A549 (cell line): ENCODE measurements around the gene LCNL1. TPM values are rescaled to one million over a fixed set of nuclear protein-coding genes. Genes with fewer than 3 reads are reported as not detected.

Source experiments
- ATAC-seq, 2 experiments: fragments of 200-7000 bp in 1 of 2; fragments of >200 bp in 1 of 2; cut with Nextera tagmentation in 1 of 2; cut with Tn5 transposase in 1 of 2; 3 replicates each; pipeline versions ENCODE4 v1.8.0 to v1.9.1; 2018 to 2020; ENCODE audit warnings: mild to moderate bottlenecking in 1 of 2, moderate library complexity in 1 of 2
- CTCF ChIA-PET: fragments of 300-600 bp; sonication (Branson Sonifier 250); formaldehyde crosslinking; extraction: SDS; loops from one replicate; lab custom pipeline; 2021; ENCODE audit warnings: antibody characterized with exemption, inconsistent platforms; lab: Yijun Ruan, JAX
- POLR2A ChIA-PET: fragments of 350-600 bp; formaldehyde crosslinking; extraction: SDS; loops from one replicate; lab custom pipeline; 2021; ENCODE audit warnings: antibody characterized with exemption, inconsistent platforms; lab: Yijun Ruan, JAX
- DNase-seq, 2 experiments: peaks; one replicate each; pipeline versions ENCODE4 v3.0.0 to v3.0.0-alpha.2; 2011 to 2016; ENCODE audit warnings: low read depth in 1 of 2, low spot score in 1 of 2
- FAIRE-seq: peaks from 2 replicates; lab custom pipeline; 2011; peaks lifted over from hg19 to GRCh38; lab: Jason Lieb, UNC
- H3K27ac ChIP-seq, 2 experiments: fragments of >200 bp; sonication (Bioruptor Twin); formaldehyde crosslinking; 3 replicates each; pipeline ENCODE4 v1.5.1; 2016 to 2017
- H3K4me1 ChIP-seq: fragments of >200 bp; sonication (Bioruptor Twin); formaldehyde crosslinking; 3 replicates; pipeline ENCODE4 v1.6.1; 2016
- H3K4me2 ChIP-seq: fragments of >200 bp; sonication (Bioruptor Twin); formaldehyde crosslinking; 3 replicates; pipeline ENCODE4 v1.6.1; 2016
- H3K4me3 ChIP-seq: fragments of >200 bp; sonication (Bioruptor Twin); formaldehyde crosslinking; 3 replicates; pipeline ENCODE4 v1.5.1; 2016
- H3K9me3 ChIP-seq: fragments of >200 bp; sonication (Bioruptor Twin); formaldehyde crosslinking; 3 replicates; pipeline ENCODE4 v1.6.1; 2016
- CTCF ChIP-seq: fragments of >200 bp; sonication (Bioruptor Twin); formaldehyde crosslinking; IDR thresholded peaks from 3 replicates; pipeline ENCODE4 v1.5.1; 2016
- MAZ ChIP-seq: fragments of 150-350 bp; IDR thresholded peaks from 2 replicates; pipeline ENCODE4 v1.6.1; 2014; ENCODE audit warnings: antibody characterized with exemption, low read depth, low read length, borderline replicate concordance
- PBX3 ChIP-seq: IDR thresholded peaks from 2 replicates; pipeline ENCODE4 v1.6.1; 2012
- PHF8 ChIP-seq: fragments of 200-600 bp; sonication (generic); IDR thresholded peaks from 2 replicates; pipeline ENCODE4 v1.6.1; 2016; ENCODE audit warnings: low read depth, mild to moderate bottlenecking, antibody characterized with exemption, moderate library complexity, borderline replicate concordance
- RCOR1 ChIP-seq: fragments of 150-350 bp; IDR thresholded peaks from 2 replicates; pipeline ENCODE4 v1.6.1; 2014; ENCODE audit warnings: antibody characterized with exemption, low read length, low read depth
- REST ChIP-seq: fragments of 200-600 bp; sonication (generic); IDR thresholded peaks from 2 replicates; pipeline ENCODE4 v1.6.1; 2016; ENCODE audit warnings: antibody characterized with exemption, mild to moderate bottlenecking, moderate library complexity
- WGBS: methylation state at CpG from one replicate; pipeline ENCODE4 v1.1.6; 2017; ENCODE audit errors: missing lambda C conversion rate; 5-methylcytosine and 5-hydroxymethylcytosine counted together
- polyA plus RNA-seq, 4 experiments: library from polyadenylated mRNA; depleted of rRNA in 3 of 4; stranded (reverse); fragments of >200 nt; fragmentation: RNase III in 1 of 4; extraction: RNeasy Plus Mini Kit Qiagen cat#74134 plus additional on column Dnase treatment in 1 of 4; gene quantifications; 2 replicates in 3 of 4; 3 replicates in 1 of 4; pipeline ENCODE4 v1.2.3, GENCODE V29; 2011 to 2017
- TF ChIP-seq, protein P1 (sequence below): IDR thresholded peaks from 2 replicates; pipeline ENCODE4 v1.6.1; 2012; ENCODE audit warnings: low read depth, borderline replicate concordance

LCNL1 gene
- polyA plus RNA-seq, 2 of the 4 experiments (the other 2 are of a cell fraction) = 0.08 to 0.19 TPM

- TF ChIP-seq, protein P1, sequence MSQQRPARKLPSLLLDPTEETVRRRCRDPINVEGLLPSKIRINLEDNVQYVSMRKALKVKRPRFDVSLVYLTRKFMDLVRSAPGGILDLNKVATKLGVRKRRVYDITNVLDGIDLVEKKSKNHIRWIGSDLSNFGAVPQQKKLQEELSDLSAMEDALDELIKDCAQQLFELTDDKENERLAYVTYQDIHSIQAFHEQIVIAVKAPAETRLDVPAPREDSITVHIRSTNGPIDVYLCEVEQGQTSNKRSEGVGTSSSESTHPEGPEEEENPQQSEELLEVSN = no peak
- no peak for TF ChIP-seq RCOR1
- TF ChIP-seq MAZ = no peak
- TF ChIP-seq PHF8 = no peak
- TF ChIP-seq REST = no peak
- TF ChIP-seq, all 56 proteins: peak for 0
Observed at GRCh38 chr9:136995362-136995761, 12.6 kb downstream of the LCNL1 start (continued).

DNA sequence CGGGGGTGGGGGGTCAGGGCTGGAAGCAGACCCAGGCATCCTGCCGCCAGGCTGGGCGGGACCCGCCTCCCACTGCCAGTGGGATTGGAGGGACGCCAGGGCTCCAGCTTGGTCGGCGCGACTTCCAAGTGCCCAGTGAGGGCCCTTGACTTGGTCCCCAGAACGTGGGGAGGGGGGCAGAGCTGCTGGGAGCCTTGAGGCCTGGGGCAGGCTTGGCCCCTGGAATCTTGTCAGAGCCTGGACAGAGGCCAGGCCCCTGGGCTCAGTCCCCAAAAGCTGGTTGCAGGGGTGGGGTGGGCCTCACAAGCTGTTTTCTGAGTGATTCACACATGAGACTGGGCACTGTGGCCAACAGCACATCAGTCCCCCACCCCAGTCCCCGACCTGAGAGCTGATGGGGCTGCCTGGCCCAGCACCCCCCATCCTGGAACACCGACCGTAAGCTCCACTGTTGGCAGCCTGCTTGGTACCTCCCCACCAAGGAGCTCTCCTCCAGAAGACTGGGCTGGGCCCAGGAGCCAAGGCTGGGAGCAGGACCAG, 13.0 kb downstream of the LCNL1 start:
- POLR2A ChIA-PET = interaction anchor here (0.8 to 1.7 kb wide), 5 partner anchors 18 to 148 kb away, joined by 3 to 6 read pairs (median 4); no protein-coding TSS in a partner anchor

More for the DNA sequence above, 13.0 kb downstream of the LCNL1 start:
- DNase-seq (no peak), FAIRE-seq (no peak), ATAC-seq (peak in 1 of 2 experiments; percentile 14; a peak in 3 of 6 replicates)
- WGBS = 10% methylated on average over 2 of the region's 12 CpGs
- H3K4me2 ChIP-seq = peak overlapping the region; percentile 86
- peak overlapping the region; percentile 59 to 84 for H3K27ac ChIP-seq
- TF ChIP-seq CTCF (no peak), PBX3 (peak; percentile 21)
- H3K4me3 ChIP-seq = peak overlapping the region; percentile 30
- CTCF ChIA-PET = interaction anchor here (0.5 to 6.6 kb wide), 9 partner anchors 9 to 153 kb away, joined by 3 to 34 read pairs (median 5); partner anchors contain the start of genes ABCA2, AJM1 and NPDC1
- H3K9me3 ChIP-seq = peaks cover 3% of the 10 kb centered on the region; the same call in 1 of the 3 replicates
- H3K4me1 ChIP-seq = peaks cover 53% of the 10 kb centered on the region
